Measurements from ENCODE around the gene CACNA1G.

The CACNA1G gene

GRCh38 chr17:50559674-50560184, 786 bp upstream of the CACNA1G start:
- TF ChIP-seq EZH2phosphoT487 (IDR thresholded peaks at IDR 0.05; ENCODE audit: borderline replicate concordance, low read length) (no peak), CTCF (IDR thresholded peaks at IDR 0.05; ENCODE audit: low read depth, low read length, poor library complexity, severe bottlenecking) (no peak)
- peak overlapping the region; percentile 21; the same call in 1 of the 2 replicates for H3K4me3 ChIP-seq (ENCODE audit: low read length)

DNA sequence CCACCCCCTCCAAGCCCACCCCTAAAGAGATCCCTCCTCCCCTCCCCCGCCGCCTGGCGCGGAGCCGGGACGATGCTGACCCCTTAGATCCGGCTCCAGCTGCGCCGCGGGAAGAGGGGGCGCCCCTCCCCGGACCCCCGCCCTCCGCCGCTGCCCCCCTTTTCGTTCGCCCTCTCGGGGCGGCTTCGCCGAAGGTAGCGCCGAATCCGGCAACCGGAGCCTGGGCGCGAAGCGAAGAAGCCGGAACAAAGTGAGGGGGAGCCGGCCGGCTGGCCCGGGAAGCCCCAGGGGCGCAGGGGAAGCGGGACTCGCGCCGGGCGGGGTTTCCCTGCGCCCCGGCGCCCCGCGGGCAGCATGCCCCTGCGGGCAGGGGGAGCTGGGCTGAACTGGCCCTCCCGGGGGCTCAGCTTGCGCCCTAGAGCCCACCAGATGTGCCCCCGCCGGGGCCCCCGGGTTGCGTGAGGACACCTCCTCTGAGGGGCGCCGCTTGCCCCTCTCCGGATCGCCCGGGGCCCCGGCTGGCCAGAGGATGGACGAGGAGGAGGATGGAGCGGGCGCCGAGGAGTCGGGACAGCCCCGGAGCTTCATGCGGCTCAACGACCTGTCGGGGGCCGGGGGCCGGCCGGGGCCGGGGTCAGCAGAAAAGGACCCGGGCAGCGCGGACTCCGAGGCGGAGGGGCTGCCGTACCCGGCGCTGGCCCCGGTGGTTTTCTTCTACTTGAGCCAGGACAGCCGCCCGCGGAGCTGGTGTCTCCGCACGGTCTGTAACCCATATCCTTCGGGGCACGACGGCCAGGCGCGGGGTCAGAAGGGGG, 623 bp downstream of the CACNA1G start:
- Histone ChIP-seq H3K79me2 (ENCODE audit: control insufficient read depth, low read length) (no peaks in the 10 kb centered on the region), H3K9me2 (replicated peaks; ENCODE audit: control insufficient read depth, low read length) (no peaks in the 10 kb centered on the region), H4K20me1 (ENCODE audit: control insufficient read depth, insufficient read depth, low read depth, low read length) (0 out of 2 replicates have a peak, but pooled peaks cover 4% of the 10 kb centered on the region), H3K4me2 (ENCODE audit: low read length) (peak overlapping the region; percentile 52), H3K4me1 (ENCODE audit: control insufficient read depth, low read length) (peaks cover 11% of the 10 kb centered on the region), H3K9me3 (ENCODE audit: control insufficient read depth, insufficient read depth, low read length) (no peaks in the 10 kb centered on the region), H3K27ac (ENCODE audit: low read depth, low read length) (no peak overlapping the region), H3F3A (ENCODE audit: control insufficient read depth, insufficient read depth) (no peaks in the 10 kb centered on the region), H3K36me3 (ENCODE audit: control insufficient read depth, low read length) (no peaks in the 10 kb centered on the region), H3K27me3 (ENCODE audit: control insufficient read depth, low read length) (peaks cover 60% of the 10 kb centered on the region), H3K4me3 (ENCODE audit: low read length) (peak overlapping the region; percentile 21)
- TF ChIP-seq CTCF (IDR thresholded peaks at IDR 0.05; ENCODE audit: low read depth, low read length, poor library complexity, severe bottlenecking) (no peak), EZH2phosphoT487 (IDR thresholded peaks at IDR 0.05; ENCODE audit: borderline replicate concordance, low read length) (peak; percentile 92)

More at GRCh38 chr17:50559674-50560184, 786 bp upstream of the CACNA1G start:
- H3K36me3 ChIP-seq (ENCODE audit: control insufficient read depth, low read length), result no peaks in the 10 kb centered on the region
- no peaks in the 10 kb centered on the region for H3K9me3 ChIP-seq (ENCODE audit: control insufficient read depth, insufficient read depth, low read length)
- no peaks in the 10 kb centered on the region for H3K9me2 ChIP-seq (replicated peaks; ENCODE audit: control insufficient read depth, low read length)
- H3K79me2 ChIP-seq (ENCODE audit: control insufficient read depth, low read length), result no peaks in the 10 kb centered on the region
- no peak overlapping the region for H3K27ac ChIP-seq (ENCODE audit: low read depth, low read length)
- H3K27me3 ChIP-seq (ENCODE audit: control insufficient read depth, low read length), result peaks cover 50% of the 10 kb centered on the region
- H3F3A ChIP-seq (ENCODE audit: control insufficient read depth, insufficient read depth), result no peaks in the 10 kb centered on the region
- H3K4me1 ChIP-seq (ENCODE audit: control insufficient read depth, low read length), result peaks cover 11% of the 10 kb centered on the region
- H3K4me2 ChIP-seq (ENCODE audit: low read length), result peak overlapping the region; percentile 52
- H4K20me1 ChIP-seq (ENCODE audit: control insufficient read depth, insufficient read depth, low read depth, low read length), result 0 out of 2 replicates have a peak, but pooled peaks cover 4% of the 10 kb centered on the region

- no peaks in the 10 kb centered on the region for H3F3A ChIP-seq (ENCODE audit: control insufficient read depth, insufficient read depth)
- no peaks in the 10 kb centered on the region for H3K79me2 ChIP-seq (ENCODE audit: control insufficient read depth, low read length)
- no peaks in the 10 kb centered on the region for H3K36me3 ChIP-seq (ENCODE audit: control insufficient read depth, low read length)
- 0 out of 2 replicates have a peak, but pooled peaks cover 4% of the 10 kb centered on the region for H4K20me1 ChIP-seq (ENCODE audit: control insufficient read depth, insufficient read depth, low read depth, low read length)
- H3K4me1 ChIP-seq (ENCODE audit: control insufficient read depth, low read length), result peaks cover 11% of the 10 kb centered on the region
- H3K9me3 ChIP-seq (ENCODE audit: control insufficient read depth, insufficient read depth, low read length), result no peaks in the 10 kb centered on the region
- H3K27ac ChIP-seq (ENCODE audit: low read depth, low read length), result no peak overlapping the region
- no peaks in the 10 kb centered on the region for H3K9me2 ChIP-seq (replicated peaks; ENCODE audit: control insufficient read depth, low read length)
- H3K27me3 ChIP-seq (ENCODE audit: control insufficient read depth, low read length), result peaks cover 61% of the 10 kb centered on the region
- no peak overlapping the region for H3K4me3 ChIP-seq (ENCODE audit: low read length)
- TF ChIP-seq EZH2phosphoT487 (IDR thresholded peaks at IDR 0.05; ENCODE audit: borderline replicate concordance, low read length) (no peak), CTCF (IDR thresholded peaks at IDR 0.05; ENCODE audit: low read depth, low read length, poor library complexity, severe bottlenecking) (no peak)
- no peak overlapping the region for H3K4me2 ChIP-seq (ENCODE audit: low read length)
Measured at GRCh38 chr17:50561746-50562141, 1.2 kb downstream of the CACNA1G start.
